Fibroblast of skin of right biceps (primary cell): ENCODE results near the gene ROPN1B.
A peak's percentile ranks its signal among the peaks of the same experiment; 100 is the strongest.
"Not testable (repeated sequence)": the region's sequence is repeated elsewhere in the genome, so short reads cannot be mapped to it uniquely, and the experiment has no call there.

Experiments used
- DNase-seq: peaks from one replicate; pipeline ENCODE4 v3.0.0-alpha.2; 2013

Gene ROPN1B

DNA sequence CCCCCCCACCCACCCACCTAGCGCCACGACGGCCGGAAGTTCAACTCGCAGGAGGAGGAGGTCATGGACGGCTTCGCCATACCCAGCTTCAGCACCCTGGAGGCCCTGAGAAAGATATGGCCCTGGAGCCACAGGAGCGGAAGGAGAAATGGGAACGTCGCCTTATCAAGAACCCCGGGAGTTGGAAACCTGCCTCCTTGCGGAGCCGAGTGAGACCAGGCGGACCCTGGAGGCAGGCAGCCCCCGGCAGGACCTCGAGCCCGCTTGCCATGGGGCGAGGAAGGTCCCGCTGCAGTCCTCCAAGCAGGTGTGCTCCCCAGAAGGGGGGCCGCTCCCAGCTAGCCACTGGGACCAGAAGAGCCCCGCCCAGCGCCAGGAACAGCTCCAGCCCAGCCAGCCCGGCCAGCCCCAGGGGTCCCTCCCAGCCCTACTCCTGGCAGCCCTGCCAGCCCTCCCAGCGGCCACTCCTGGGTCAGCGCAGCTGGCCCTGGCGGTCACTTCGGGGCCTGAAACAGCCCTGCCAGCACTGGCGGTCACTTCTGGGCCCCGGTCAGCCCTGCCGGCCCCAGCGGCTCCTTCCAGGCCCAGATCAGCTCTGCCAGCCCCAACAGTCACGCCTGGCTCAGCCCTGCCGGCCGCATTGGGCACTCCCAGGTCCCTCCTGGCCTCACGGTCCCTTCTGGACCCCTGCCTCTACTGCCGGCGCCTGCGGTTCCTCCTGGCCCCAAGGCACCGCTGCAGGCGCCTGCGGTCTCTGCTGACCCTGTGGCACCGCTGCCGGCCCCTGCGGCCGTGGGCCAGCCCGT lies 10.3 kb upstream of the ROPN1B start:
- DNase-seq: no peak

DNA sequence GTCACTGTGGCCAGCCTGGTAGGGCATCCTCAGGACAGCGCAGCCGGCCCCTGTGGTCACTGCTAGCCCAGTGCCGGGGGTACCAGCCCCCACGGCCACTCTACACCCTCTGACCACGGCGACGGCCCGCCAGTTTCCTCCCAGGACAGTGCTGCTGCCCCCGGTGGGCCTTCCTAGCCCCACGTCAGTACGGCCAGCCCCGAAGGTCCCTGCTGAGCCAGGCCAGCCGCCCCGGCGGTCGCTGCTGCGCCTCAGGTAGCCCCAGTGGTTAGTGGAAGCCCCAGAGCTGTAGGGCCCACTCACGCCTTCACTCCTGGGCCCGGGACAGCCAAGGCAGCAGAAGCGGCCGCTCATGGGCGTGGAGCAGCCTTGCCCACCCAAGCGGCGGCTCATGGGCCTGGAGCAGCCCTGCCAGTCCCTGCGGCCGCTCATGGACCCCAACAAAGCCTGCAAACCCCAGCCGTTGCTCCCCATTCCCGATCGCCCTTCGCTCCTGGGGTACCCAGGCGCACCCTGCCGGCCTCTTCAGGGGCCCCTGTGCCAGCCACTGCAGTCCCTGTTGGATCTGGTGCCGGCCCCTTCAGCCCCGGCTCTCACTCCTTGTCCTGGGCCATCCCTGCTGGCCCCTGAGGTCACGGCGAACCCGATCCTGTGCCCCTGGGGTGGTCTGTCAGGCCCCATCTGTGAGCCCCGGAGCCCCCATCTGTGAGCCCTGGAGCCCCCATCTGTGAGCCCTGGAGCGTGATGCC lies 9.5 kb upstream of the ROPN1B start:
- no peak for DNase-seq

DNA sequence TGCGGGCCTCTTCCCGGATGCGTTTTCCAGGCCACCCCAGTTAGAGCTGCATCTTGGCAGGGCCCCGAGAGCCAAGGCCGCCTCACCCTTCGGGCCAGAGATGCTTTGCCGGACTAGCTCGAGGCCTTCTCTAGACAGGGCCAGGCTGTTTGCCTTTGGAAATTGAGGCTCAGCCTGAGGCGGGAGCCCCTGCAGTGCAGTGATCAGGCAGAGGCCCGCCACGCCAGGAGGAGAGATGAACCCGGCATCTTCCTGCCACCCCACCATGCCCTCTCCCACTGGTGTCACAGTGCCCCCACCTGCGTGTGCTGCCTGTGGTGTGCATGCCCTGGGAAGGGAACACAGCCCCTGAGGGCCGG lies 8.9 kb upstream of the ROPN1B start:
- DNase-seq: no peak

DNA sequence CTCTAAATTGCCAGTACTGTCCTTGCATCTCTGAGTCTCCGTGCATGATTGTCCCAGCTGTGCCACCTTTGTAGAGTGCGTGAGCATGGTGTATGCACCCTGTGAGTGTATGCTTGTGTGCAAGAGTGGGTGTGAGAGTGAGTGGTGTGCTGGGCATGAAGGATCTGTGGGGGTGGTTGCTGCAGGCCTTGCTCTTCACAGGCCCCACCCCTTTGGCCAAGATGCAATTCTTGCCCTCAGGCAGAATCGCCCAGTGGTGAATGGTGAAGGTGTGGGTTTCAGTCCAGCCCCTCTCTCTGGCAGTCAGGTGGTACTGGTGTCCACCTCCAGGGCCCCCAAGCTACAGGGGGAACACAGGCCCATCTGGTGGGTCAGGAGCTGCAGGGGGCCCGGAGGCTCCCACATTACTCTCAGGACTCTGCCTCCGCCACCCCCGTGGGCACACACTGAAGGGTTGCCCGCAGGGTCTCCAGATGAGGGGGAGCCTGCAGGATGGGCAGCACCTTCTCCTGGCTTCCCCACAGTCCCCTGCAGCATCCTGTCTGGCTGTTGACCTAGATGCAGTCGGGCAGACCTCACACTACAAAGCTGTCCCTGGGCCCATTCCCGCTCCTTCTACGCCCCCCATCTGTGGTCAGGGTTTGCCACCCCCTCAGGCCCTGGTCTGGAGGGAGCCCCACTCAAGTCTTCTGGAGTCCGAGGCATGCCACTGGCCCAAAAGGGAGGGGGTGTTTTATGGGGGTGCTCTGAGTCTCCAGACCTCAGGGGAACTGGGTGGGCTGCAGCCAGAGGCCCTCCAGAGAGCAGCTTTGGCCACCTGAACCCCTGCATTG lies 8.3 kb upstream of the ROPN1B start:
- no peak for DNase-seq

DNA sequence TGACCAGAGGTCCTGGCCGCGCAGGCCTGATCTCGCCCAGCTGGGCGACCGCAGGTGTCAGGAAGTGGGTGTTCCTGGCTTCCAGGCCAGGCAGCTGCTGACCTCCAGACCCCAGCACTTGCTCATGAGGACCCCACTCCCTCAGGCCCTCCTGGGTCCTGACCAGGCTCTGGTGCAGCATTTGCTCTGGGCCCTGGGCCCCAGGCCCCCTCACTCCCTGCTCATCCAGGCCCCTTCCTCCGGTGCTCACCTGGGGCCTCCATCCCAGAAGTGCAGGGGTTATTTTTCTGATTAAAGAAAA lies 7.7 kb upstream of the ROPN1B start:
- no peak for DNase-seq

DNA sequence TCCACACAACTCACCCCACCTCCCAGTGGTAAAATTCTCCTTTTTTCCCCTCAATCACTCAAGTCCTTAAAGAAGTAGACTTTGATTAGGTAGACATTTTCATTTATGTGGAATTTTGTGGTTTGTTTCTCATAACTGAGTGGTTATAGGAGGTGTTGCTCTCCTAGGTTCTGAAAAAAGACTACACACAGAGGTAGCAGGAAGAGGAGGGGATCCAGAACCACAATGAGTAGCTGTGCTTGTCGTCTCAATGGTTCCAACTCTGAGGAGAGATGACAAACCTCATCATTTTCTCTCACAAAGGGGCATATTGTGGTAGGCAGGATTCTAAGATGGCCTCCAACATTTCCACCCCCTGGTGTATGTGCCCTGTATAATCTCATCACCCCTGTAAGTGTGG lies 5.1 kb upstream of the ROPN1B start:
- not testable (repeated sequence) for DNase-seq

DNA sequence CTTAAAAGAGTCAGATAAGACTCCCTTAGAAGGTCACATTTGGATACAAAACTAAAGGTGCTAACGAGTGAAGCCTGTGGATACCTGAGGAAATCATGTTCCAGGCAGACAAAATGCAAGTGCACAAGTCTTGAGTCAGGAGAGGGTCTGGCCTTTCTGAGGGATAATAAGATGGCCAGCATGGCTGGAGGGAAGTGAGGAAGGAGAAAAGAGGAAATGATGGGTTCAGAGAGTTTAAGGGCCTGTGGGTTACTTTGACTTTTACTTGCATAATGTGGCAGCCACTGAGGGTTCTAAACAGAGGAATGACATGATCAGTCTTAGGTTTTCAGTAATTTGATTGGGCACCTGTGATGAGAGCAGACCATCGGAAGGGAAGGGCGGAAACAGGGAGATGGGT lies 3.5 kb upstream of the ROPN1B start:
- DNase-seq: no peak

DNA sequence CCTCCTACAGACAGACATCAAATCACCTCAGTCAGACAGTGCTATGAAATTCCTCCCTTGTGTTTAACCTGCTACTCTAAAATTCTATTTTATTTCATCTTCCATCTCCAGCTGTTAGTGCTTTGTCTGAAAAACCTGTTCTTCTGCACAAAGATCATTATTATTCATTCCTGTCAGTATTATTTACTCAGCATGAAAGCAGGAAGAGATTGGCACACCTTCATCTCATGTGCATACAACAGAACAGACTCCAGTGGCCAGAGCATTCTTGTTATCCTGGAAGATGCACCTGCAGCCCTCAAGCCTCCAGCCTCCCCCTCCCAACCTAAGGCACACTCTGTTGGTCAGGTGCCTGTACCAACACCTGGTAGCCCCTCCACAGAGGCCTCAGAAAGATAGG lies 1.8 kb upstream of the ROPN1B start:
- DNase-seq: no peak

DNA sequence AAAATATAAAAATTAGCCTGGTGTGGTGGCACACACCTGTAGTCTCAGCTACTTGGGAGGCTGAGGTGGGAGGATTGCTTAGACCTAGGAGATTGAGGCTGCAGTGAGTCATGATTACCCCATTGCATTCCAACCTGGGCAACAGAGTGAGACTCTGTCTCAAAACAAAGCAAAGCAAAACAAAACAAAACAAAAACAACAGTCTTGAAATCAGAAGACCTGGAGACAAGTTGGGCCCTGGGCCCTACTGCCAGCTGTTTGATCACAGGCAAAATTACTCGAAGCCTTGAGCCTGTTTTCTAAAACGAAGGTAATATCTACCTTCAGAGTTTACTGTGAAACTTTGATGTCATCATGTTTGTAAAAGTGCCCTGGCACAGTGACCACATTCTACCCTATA lies 857 bp upstream of the ROPN1B start:
- DNase-seq: not testable (repeated sequence)

DNA sequence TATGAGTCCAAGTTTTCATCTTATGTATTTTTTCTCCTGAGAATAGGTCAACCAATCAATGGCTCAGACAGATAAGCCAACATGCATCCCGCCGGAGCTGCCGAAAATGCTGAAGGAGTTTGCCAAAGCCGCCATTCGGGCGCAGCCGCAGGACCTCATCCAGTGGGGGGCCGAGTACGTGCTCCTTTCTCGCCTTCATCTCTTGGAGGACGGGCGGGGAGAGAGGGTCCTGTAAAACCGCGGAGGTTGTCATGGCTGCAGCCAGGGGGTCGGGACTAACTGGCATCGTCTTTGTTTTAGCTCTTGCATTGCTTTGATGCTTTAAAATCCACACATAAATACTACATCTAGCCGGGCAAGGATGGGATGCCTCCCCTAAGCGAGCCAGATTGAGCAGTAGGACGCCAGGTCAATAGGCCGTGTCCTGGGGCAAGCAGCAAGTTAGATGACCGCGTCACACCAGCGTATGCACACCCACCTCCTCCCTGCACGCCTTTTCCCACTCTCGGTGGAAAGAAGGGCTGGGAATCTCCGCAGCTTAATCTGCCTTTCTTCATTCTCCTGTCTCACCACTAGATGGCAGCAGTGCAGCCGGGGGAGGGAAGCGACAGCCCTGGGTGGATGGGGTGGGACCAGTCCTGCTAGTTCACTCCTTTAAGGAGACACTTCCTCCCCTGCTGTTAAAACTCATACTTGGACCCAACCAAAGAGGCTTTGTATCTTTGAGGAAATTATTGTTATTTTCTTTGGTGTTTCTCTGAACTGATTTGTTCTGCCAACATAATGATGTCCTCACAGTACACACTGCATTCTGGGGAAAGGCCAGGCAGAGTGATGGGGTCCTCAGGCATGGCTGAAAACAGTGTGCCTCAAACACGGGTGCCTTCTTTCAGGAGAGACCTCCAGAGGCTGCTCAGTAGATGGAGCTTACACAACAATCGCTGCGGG lies 3.3 kb downstream of the ROPN1B start:
- DNase-seq: peak; percentile 38

DNA sequence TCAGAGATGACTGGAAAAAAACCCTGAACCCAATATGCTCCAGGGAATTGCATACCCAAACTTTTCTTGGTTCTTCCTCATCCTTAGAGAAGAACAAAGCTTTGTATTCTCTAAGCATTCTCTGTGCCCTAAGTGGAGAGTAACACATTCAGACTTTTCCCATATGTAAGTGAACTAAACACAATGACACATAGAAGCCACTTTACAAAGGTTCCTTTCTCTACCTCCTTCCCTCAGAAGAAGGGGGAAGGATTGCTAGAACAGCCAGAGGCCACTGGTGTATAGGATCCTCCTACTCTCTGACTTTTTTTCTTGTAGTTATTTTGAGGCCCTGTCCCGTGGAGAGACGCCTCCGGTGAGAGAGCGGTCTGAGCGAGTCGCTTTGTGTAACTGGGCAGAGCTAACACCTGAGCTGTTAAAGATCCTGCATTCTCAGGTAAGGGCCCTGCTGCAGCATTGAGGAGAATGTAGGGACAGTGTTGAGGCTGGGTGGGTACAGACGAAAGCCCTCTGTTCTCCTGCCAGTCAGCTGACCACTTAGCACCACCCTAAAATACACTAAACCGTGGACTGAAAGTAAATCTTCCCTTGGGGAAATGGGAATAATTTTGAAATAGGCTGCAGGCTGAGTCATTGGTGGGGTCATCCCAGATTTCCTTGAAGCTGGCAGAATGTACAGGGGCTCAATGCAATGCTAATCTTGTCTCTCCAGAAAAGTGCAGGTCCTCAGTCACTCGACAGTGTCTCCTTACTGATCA lies 6.4 kb downstream of the ROPN1B start:
- not testable (repeated sequence) for DNase-seq

DNA sequence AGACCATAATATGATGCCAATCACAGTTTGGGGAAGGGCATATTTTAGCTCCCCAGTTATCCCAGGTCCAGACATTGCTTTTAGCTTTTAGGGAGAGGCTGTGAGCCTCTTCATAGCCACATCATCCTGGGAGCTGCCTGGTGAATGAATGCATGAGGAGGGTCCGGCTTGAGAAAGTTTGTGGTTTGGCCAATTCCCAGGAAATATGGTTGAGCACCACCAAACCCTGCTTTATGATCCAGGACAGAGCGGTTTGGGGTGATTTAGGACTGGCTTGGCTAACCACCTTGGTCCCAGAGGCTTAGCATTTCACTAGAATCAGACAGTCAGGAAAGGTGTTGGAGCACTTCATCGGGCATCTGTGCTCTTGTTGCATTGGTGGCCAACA lies 7.0 kb downstream of the ROPN1B start:
- DNase-seq: peak; percentile 42

DNA sequence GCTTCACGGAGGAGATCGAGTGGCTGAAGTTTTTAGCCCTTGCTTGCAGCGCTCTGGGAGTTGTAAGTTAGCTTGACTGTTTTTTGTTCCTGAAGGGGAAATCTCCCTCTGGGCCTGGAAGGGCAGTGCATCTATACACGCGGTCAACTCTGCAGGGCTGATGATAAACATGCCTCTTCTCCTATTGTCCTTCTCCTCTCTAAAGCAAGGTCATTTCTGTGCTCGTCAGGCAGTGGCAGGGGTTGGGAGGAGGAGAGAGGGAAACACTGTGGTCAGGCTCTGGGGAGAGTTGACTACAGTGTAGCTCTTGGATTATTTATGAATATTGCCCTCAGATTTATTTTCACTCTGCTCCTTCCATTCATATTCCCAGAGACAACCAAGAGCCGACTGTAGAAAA lies 8.1 kb downstream of the ROPN1B start:
- DNase-seq: not testable (repeated sequence)

DNA sequence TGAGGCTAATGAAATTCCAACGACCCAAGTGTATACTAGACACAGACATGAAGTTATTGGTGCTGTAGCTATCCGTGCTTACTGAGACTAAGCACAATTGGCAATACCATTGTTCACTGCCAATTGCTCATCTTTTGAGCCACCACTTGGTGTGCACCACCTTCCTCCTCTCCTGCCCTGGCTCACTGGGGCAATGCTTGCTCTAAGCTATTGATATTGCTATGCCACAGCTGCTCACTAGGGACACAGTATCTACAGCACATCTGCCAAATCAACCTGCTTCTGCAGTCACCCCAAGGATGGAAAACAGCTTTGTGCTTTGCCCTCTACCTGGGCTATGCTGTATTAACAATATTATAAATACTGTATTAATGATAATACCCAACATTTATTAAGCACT lies 16.0 kb downstream of the ROPN1B start:
- not testable (repeated sequence) for DNase-seq

DNA sequence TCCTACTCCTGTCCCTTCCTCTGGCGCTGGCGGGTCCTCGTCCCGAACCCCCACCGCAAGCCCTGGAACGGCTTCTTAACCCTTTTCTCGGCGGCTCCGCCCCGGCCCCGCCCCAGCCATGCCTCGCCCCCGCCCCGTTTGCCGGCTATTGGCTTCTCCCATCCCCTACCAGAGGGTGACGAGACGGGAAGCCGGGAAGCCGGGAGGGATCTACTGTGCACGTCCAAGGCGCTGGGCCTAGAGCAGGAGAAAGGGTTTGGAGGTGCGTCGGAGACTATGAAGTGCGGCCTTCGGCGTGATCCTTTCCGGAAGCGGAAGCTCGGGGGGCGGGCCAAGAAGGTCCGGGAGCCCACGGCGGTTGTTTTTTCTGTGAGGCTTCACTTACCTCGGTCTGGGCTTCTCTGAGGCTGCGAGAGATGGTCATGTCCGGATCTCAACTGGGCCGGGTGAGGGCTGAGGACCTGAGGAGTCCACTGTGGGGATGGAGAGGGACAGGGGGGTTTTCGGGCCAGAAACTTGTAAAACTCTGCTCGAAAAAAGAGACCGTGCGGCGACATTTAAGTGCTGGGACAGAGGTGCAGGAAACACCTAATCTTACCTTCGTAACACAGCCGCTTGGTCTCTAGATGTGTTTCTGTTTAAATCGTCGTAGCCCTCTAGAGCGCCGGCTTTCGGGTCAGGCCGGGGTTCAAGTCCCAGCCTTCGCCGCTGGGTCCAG lies 21.4 kb downstream of the ROPN1B start:
- peak; percentile 94 for DNase-seq

DNA sequence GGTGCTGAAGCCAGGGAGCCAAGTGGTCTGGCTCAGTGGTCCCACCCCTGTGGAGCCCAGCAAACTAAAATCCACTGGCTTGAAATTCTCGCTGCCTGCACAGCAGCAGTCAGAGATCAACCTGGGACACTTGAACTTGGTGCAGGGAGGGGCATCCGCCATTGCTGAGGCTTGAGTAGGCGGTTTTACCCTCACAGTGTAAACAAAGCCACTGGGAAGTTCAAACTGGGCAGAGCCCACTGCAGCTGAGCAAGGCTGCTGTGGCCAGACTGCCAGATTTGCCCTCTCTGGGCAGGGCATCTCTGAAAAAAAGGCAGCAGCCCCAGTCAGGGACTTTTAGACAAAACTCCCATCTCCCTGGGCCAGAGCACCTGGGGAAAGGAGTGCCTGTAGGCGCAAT lies 27.8 kb downstream of the ROPN1B start:
- not testable (repeated sequence) for DNase-seq

DNA sequence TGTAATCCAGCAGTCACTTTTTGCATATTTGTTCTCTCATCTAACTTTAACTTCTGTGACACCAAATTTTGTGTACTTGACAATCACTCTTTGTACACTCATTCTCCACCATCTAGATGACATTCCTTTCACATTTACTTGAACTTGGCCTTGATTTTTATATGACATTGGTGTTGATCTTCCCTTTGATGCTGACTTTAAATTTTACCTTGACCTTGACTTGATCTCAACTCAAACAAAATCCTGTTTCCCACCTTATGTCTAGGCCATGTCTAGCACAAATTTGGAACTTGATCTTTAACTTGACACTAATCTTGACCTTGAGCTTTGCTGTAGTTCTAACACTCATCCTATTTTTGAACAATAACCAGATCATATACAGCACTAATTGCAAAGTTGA lies 33.2 kb downstream of the ROPN1B start:
- DNase-seq: no peak

DNA sequence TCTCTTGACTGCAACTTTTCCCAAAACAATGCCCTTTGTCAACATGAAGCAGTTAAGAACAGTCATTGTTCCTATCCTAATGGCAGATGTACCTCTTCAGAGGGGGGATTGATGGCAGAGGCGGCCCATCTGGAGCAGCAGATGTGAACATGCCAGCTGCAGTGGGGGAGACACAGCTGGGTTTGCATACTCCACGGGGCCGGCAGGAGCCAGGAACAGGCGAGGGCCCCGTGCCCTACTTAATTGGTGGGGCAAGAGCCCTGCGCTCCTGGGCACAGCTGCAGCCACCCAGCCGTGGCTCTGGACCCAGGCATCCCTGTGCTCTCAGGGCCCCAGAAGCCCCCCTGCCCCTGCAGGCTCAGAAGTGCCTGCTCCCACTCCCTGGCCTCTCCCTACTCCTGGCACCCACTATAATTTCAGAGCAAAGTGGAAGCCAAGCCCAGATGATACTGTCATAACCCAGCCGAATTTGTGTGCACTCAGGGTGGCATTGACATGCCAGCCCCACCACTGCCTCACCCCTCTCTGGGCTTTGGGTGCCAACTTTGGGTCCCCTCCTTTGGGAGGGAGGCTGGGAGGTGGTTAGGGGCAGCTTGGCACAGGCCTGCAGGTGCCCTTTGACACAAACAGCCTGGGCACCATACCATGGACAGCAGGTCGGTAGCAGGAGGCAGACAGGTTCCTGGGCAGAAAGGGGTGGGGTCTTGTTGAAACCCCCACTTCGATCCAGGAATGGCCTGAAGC lies 34.6 kb downstream of the ROPN1B start:
- no peak for DNase-seq

DNA sequence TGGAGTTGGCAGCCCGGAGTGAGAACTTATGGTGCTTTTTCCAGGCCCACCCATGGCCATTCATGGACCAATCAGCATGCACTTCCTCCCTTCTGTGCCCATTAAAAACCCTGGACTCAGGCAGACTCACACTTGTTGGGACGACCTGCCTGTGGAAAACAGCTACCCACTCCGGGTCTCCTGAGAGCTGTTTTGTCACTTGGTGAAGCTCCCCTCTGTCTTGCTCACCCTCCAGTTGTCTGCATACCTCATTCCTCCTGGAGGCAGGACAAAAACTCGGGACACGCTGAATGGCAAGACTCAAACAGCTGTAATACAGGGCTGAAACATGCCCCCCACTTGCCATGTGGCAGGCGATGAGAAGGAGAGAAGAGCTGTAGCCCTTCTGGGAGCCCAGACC lies 35.2 kb downstream of the ROPN1B start:
- DNase-seq: no peak

DNA sequence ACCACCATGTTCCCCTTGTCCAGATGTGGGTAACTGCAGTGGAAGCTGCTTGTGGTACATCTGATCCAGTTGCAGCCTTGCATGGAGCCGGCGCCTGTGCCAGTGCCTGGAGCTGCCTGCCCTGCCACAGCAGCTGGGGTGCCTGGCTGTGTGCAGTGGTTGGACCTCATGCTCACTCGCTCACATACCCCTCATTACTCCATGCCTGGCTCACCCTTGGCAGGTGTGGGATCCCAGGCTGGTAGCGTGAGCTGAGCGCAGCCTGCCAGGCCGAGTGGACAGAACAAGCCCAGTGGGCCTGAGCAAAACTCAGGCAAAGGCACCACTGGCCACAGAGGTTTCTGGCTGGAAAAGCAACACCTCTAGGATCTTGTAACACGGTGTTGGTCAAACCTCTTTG lies 35.7 kb downstream of the ROPN1B start:
- no peak for DNase-seq
